ENCODE results near the gene CCDC92B.
"Not testable (repeated sequence)": the region's sequence is repeated elsewhere in the genome, so short reads cannot be mapped to it uniquely, and the experiment has no call there.

CCDC92B gene

DNA sequence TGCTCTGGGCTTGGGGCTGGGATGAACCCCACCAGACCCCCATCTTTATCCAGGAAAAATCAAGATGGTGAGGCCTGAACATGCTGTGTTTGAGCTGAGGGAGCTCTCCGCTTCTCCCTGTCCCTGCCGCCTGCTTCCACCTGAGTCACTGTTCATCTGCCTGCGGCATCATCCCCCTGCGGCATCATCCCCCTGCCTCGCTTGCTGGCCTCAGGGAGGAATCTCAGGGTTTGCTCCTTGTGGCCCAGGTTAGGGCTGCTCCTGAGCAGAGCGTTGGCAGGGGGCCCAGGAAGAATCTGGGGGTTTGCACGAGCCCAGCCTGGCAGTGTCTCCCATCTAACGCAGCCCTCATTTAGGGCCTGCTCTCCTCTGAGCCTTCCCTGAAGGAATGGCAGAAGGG is 35.4 kb upstream of the CCDC92B start:
- no peak for TF ChIP-seq POLR2A (IDR thresholded peaks at IDR 0.05; ENCODE audit: low read length)
- TF ChIP-seq GATA1 (IDR thresholded peaks at IDR 0.05; ENCODE audit: low read depth, low read length) = no peak
- DNase-seq = no peak

DNA sequence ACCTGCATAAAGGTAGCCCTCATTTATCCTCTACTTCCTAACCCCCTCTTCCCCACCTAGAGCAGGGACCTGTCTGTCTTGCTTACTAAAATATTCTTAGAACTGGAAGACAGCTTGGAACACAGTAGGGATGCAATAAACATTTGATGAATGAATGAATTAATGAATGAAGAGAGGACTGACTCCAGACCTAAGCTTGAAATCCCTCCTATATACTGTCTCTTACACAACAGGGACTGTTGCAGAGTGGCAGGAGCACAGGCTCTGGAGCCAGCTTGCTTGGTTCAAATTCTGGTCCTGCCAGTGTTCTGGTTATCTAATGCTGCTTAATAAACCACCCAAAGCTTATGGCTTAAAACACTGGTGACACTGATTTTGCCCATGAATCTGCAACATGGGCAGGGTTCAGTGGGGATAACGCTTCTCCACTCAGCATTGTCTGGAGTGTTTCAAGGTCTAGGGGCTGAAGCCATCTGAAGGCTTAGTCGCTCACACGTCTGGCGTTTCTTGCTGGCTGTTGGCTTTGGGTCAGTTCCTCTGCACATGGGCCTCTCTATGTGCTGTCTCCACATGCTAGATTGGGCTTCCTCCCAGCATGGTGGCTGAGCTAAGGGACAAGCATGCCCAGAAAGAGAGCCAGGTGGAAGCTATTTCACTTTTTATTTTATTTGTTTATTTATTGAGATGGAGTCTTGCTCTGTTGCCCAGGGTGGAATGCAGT is 34.0 kb upstream of the CCDC92B start:
- DNase-seq = no peak
- TF ChIP-seq POLR2A (IDR thresholded peaks at IDR 0.05; ENCODE audit: low read length) (no peak), GATA1 (IDR thresholded peaks at IDR 0.05; ENCODE audit: low read depth, low read length) (no peak)

DNA sequence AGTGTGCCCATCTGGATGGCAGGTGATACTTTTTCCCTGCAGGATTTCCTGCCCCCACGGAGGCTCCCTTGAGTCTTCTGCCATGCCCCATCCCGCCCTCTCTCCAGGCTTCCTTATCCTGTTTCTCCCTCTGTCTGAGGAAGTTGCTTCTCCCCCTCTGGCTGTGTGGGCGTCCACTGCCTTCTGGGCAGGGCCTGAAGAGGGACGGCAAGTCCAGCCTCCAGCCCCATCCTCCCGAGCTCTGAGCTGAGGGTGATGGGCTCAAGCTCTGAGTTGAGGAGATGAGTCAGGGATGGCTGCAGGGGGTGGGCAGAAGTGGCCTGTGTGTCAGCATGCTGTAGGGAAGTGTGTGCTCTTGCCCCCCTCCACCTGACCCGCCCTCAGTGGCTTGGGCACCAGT is 32.6 kb upstream of the CCDC92B start:
- DNase-seq = no peak
- no peak for TF ChIP-seq GATA1 (IDR thresholded peaks at IDR 0.05; ENCODE audit: low read depth, low read length)
- no peak for TF ChIP-seq POLR2A (IDR thresholded peaks at IDR 0.05; ENCODE audit: low read length)

DNA sequence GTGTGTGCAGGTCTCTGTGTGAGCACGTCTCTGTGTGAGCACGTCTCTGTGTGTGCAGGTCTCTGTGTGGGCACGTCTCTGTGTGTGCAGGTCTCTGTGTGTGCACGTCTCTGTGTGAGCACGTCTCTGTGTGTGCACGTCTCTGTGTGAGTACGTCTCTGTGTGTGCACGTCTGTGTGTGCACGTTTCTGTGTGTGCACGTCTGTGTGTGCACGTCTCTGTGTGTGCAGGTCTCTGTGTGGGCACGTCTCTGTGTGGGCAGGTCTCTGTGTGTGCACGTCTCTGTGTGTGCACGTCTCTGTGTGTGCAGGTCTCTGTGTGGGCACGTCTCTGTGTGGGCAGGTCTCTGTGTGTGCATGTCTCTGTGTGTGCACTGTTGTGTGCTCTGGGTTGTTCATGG is 32.1 kb upstream of the CCDC92B start:
- DNase-seq = not testable (repeated sequence)

DNA sequence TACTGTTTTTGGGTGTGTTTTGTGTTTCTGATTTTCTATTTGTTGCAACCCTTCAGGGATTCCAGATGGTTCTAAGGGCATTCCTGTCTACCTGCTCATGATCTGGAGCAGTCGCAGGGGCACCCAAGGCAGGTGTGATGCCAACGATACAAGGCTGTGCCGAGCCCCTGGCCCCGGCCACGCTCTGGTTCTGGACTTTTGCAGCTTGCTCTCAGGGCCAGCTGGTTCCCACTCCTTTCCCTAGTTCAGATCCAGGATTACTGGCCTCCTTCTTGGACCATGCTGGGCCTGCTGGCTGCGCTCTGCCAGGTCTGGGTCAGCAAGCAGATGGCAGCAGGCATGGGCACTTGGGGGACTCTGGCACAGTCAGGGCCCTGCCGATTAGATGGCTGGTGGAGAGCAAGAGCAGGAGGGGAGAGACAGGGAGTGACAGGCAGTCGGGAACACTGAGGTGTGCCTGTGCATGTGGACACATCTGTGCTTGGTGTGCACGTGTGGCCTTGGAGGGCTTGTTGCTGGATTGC is 31.5 kb upstream of the CCDC92B start:
- DNase-seq = no peak
- TF ChIP-seq GATA1 (IDR thresholded peaks at IDR 0.05; ENCODE audit: low read depth, low read length) (no peak), POLR2A (IDR thresholded peaks at IDR 0.05; ENCODE audit: low read length) (no peak)

DNA sequence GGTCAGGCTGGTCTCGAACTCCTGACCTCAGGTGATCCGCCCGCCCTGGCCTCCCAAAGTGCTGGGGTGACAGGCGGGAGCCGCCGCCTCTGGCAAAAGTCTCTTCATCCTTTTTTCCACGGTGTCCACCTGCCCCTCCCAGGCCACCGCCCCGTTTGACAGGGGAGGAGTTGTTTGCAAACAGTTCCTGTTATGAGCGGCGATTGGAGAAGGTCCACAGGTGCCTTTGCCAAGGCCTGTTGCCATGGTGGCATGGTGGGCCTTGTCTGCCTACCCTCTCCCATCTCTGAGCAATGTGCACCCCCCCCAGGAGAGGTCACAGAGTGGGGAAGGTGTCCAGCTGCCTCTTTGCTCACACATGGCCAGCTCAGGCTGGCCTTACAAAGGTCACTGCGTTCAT is 30.8 kb upstream of the CCDC92B start:
- TF ChIP-seq GATA1 (IDR thresholded peaks at IDR 0.05; ENCODE audit: low read depth, low read length) (no peak), POLR2A (IDR thresholded peaks at IDR 0.05; ENCODE audit: low read length) (no peak)
- no peak for DNase-seq

DNA sequence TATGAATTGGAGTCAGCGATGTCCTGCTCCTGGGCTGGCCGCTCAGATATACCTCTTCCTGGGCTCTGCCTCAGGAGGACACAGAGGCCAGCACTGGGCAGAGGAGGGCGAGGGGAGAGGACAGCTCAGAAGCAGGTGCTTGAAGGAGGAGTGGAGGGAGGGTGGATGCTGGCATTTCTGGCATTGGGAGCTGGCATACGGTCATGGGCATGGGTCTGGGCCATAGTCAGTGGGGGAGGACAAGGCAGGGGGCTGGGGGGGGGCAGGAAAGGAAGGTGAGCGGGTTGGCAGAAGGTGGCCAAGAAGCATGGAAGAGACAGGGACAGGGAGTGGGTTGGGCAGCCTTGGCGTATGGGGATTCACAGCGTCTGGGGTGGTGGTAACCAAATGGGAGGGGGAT is 30.1 kb upstream of the CCDC92B start:
- TF ChIP-seq GATA1 (IDR thresholded peaks at IDR 0.05; ENCODE audit: low read depth, low read length) = no peak
- TF ChIP-seq POLR2A (IDR thresholded peaks at IDR 0.05; ENCODE audit: low read length) = no peak
- no peak for DNase-seq

DNA sequence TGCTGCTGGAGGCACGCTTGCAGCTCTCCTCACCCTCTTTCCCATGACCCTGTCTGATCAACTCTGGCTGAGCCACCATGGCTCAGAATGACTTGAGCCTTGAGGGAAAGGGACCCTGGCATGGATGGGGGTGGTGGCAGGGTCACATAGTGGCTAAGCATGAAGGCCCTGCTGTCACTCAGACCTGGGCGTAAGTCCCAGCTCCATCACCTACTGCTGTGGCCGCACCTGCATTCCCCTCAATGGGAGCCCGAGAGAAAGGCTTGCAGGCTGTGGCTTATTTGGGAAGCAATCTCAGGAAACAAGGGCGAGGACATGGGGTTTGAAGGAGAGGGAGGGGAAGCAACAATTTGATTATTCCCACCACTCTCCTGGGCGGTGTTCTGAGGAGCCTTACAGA is 29.0 kb upstream of the CCDC92B start:
- DNase-seq = no peak
- TF ChIP-seq GATA1 (IDR thresholded peaks at IDR 0.05; ENCODE audit: low read depth, low read length) = no peak
- no peak for TF ChIP-seq POLR2A (IDR thresholded peaks at IDR 0.05; ENCODE audit: low read length)

DNA sequence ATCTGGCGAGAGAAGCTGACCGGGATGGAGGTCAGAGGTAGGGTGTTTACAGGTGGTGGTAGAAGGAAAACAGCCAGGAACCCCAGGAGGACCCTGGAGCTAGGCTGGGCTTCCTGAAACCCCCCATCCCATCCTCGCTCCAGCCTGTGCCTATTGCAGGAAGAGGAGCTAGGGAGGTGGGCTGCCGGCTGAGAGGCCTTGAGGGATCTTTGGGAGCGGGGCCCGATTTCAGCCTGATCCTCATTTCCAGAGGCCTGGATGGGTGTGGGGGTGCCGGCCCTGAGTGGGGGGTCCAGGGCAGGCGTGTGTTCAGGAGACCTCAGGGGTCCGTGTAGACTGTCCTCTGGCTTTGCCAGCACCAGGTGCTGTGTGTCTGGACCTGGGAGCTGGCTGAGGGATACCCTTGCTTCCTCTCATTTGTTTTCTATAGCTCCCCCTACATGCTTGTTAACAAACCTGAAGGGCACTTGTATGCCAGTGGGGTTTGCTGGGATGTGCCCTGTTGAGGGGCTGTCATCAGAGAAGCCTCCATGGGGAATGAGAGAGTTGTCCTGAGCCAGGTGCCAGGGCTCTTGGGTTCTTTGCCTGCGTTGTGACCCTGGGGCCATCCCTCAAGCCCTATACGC is 27.9 kb upstream of the CCDC92B start:
- DNase-seq = no peak
- TF ChIP-seq GATA1 (IDR thresholded peaks at IDR 0.05; ENCODE audit: low read depth, low read length) (no peak), POLR2A (IDR thresholded peaks at IDR 0.05; ENCODE audit: low read length) (no peak)

DNA sequence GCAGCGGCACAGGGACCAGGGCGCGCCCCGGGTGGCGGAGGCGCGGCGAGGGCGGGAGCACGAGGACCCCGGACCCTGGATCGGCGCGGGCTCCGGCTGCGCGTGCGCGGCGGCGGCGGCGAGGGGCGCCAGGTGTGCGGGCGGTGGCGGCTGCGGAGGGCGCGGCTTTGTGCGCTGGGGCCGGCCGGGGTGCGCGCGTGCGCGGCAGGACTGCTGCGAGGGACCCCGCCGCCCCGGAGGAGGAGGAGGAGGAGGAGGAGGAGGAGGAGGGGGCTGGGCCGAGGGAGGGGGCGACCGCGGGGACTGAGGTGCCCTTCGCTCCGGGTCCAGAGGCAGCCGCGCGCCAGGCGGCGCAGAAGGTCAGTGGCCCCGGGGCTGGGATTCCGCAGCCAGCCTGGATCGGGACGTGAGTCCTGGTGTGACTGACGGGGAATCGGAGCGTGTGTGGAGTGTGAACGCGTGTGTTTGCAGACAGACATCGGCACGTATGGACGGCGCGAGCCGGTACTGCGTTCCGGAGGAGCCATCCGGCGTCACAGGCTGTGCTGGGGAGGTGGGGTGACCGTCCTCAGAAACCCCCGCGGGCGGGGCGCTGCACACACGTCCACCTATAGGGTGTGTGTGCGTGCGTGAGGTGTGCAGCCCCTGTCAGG is 27.3 kb upstream of the CCDC92B start:
- no peak for DNase-seq
- TF ChIP-seq POLR2A (IDR thresholded peaks at IDR 0.05; ENCODE audit: low read length) = no peak
- TF ChIP-seq GATA1 (IDR thresholded peaks at IDR 0.05; ENCODE audit: low read depth, low read length) = no peak

DNA sequence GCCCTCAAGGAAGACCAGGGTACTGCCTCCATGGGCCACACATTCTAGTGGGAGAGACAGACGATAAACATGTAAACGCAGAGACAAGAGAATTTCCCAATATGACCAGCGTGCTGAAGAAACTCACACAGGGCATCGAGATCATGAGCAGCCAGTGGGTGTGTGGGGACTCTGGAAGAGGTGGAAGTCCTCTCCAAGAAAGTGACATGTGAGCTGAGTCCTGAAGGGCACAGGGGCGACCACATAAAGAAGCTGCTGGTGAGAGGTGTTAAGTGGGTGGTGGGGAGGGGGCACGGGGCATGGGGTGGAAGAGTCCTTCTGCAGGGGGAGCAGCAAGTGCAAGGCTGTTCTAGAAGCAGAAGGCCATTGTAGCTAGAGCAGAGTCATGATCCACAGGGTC is 25.8 kb upstream of the CCDC92B start:
- TF ChIP-seq GATA1 (IDR thresholded peaks at IDR 0.05; ENCODE audit: low read depth, low read length) = no peak
- TF ChIP-seq POLR2A (IDR thresholded peaks at IDR 0.05; ENCODE audit: low read length) = no peak
- DNase-seq = no peak

DNA sequence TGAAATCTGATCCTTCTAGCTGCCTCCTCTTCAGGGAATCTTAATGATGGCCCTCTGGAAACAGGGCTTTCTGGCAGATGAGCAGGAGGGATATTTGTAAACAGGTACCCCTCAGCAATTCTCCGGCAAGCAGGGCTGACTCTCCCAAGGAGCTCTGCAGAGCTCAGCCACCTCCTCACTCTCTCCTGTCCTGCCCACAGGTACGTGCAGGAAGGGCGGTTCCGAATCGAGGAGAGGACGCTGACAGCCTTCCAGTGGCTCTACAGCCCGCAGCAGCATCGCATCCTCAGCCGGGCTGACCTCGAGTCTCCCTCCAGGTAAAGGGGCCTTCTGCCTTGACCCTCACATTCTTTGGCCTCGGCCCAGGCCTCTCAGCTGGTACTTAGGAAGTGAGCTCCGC is 20.7 kb upstream of the CCDC92B start:
- TF ChIP-seq POLR2A (IDR thresholded peaks at IDR 0.05; ENCODE audit: low read length) = no peak
- no peak for TF ChIP-seq GATA1 (IDR thresholded peaks at IDR 0.05; ENCODE audit: low read depth, low read length)
- DNase-seq = no peak

DNA sequence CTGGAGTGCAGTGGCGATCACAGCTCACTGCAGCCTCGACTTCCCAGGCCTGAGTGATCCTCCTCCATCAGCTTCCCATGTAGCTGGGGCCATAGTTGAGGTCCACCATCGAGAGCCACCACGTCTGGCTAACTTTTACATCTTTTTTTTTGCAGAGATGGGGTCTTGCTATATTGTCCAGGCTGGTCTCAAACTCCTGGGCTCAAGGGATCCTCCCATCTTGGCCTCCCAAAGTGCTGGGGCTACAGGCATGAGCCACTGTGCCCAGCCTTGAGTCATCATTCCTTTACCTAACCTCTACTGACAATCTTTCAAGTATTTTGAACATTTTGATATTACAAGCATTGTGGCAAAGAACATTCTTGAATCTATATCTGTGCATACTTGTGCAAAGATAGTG is 9.4 kb upstream of the CCDC92B start:
- DNase-seq = no peak
- TF ChIP-seq POLR2A (IDR thresholded peaks at IDR 0.05; ENCODE audit: low read length) (no peak), GATA1 (IDR thresholded peaks at IDR 0.05; ENCODE audit: low read depth, low read length) (no peak)

DNA sequence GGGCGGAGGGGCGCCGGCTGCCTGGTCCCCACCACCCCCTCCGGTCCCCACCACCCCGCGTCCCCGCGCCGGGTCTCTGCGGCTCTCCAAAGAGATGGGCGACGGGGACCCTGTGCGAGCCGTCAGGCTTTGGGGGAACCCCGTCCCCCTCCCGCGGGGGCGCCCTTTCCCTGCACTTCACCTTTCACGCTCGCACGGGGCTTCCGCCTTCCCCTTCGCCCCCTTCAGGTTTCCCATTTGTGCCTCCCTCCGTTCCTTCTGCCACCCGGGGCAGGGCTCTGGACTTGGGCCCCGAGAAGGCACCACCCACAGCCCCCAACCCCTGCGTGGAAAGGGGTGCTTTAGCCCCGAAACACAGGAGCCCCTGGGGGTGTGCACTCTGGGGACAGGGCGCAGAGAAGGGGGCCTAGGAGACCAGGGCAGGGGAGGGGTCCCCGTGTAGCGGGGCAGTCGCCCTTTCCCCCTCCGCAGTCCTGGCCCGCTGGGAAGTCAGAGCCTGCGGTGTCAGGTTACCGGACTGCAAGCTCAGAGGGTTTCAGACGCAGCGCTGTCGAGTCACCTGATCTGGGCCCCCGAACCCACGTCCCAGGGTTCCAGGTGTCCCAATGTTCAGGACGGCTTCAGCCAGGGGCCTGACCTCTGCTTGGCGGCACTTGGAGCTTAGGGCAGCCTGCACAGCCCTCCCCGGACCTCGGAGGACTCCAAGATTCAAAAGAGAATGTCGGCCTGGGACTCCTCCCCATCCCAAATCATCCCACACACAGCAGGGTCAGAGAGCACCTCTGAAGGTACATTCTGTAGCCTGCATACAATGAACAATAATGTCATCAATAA is 6.7 kb upstream of the CCDC92B start:
- no peak for TF ChIP-seq POLR2A (IDR thresholded peaks at IDR 0.05; ENCODE audit: low read length)

More for the DNA sequence above, 6.7 kb upstream of the CCDC92B start:
- no peak for DNase-seq

All from erythroblast (primary cell).